Activated naive CD4-positive, alpha-beta T cell (primary cell): ENCODE results near the gene HOXB2.
A peak's percentile ranks its signal among the peaks of the same experiment; 100 is the strongest.

ENCODE experiments used
- DNase-seq, 4 experiments: peaks; one replicate each; lab custom pipeline; 2025; lab: John Stamatoyannopoulos, UW

The HOXB2 gene

DNA sequence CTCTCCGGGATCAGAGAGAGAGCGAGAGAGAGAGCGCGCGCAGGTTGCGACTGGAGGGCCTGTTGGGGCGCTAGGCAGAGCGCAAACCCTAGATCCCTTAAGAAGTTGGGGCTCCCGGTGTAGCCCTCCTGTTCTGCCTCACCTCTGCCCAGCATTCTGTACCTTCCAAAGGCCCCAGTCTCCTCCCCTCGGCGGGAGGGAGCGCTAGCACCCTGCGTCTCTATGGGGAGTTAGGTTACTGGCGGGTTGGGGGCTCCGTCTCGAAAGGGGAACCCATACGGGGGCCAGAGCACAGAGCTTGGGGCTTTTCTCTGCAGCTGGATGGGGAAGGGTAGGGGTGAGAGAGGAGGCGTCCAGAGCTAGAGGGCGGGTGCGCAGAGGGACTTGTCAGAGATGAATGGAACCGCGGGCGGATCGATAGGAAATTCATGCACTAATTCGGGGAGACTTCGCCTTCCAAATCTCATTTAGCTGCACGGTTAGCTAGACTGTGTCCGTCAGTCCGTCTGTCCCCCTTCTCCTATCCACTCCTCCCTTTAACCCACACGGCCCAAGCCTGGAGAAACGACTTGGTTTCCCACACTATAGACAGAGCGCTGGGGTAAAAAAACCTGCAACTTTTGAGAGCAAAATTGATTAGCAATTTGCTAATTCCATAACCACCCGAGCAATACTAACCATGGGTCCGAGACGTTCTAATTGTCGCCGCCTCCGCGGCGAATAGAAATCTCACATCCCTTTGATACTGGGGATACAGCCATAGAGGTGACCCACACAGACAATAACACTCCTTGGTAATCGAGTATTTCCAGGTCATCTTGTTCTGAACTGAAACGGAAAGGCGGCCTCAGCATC, 33.9 kb upstream of the HOXB2 start:
- DNase-seq = no peak

DNA sequence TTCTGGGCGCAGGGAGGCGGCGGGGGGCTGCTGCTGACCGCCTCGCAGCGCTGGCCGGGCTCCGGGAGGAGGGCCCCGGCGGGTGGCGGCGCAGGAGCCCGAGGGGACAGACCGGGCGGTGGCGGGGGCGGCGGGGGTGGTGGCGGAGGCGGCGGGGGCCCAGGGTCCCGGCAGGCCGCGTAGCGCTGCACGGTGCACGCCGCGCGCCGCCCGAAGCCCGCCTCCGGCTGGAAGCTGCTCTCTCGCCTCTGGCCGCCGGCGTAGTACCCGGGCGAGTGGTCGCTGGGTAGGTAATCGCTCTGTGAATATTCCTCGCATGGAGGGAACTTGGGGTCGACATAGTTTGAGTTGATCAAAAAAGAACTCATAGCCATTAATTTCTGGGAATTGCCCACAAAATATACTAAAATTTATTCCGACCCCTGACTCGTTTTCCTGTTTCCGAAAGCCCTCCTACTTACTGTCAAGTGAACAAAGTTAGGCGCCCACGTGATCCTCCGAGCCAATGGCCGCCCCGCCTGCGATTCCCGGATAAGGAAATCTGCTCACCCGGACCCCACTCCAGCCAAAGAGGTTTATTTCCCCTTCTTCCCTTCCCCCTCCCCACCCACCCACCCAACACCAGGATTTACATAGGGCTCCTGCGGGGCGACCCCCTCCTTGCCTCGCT, 33.2 kb upstream of the HOXB2 start, which contains the start of gene HOXB4:
TSS of gene HOXB4 (minus strand) at position 405 of the 670 bp plus-strand sequence. CDS start at position 374, 31 bp downstream.
- DNase-seq = peak in 1 of 4 experiments; percentile 18

DNA sequence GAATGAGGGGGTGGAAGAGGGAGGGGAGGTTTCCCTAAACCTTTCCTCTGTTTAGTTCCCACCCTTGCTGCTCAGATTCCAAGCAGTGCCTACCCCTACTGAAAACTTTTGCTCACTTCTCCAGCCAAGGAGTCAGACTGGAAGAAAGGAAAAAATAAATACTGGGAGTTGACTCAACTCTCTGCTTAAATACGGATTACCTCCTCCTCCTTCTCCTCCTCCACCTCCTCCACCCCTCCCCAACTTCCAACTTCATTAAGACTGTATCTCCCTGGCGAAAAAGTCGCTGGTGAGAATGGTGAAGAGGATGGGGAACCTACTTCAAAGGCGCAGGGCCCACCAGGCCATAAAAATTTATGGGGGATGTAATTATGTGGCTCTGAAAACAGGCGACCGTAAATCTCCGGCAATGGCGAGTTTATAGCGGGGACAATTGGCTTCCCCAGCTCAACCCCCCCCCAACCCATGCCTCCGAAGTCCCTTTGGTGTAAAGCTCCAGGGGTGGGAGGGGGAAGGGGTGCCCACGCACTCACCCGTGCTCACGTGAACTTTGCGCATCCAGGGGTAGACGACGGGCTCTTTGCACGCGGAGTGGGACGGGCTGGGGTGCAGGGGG, 32.5 kb upstream of the HOXB2 start:
- no peak for DNase-seq

DNA sequence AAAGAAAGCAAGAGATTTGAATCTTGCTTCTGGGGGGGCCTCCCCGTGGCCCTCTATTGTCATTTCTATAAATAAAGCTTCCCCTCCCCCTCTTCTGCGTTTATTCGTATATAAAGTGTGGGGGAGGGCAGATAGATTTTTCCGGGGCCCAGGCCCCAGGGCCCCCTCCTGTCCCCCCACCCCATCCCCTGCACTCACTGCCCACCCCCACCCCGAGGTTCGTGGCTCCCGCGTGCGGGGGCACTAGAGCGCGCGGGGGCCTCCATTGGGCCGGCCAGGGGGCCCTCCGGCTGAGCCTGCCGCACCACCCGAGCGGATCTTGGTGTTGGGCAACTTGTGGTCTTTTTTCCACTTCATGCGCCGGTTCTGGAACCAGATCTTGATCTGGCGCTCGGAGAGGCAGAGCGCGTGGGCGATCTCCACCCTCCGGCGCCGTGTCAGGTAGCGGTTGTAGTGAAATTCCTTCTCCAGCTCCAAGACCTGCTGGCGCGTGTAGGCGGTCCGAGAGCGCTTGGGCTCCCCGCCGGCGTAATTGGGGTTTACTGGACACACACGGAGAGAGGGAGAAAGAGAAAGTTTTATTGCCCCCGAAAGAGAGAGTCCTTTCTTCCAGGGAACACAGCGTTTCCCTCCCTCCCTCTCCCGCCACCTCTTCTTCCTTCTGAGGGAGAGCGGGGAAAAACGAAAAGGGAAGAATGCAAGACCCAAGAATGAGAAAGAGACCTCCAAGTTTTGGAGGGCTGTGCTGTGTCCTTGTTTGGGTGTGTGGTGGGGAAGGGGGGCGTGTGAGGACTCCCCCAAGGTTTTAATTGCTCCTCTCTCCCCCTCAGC, 31.8 kb upstream of the HOXB2 start:
- DNase-seq = no peak

DNA sequence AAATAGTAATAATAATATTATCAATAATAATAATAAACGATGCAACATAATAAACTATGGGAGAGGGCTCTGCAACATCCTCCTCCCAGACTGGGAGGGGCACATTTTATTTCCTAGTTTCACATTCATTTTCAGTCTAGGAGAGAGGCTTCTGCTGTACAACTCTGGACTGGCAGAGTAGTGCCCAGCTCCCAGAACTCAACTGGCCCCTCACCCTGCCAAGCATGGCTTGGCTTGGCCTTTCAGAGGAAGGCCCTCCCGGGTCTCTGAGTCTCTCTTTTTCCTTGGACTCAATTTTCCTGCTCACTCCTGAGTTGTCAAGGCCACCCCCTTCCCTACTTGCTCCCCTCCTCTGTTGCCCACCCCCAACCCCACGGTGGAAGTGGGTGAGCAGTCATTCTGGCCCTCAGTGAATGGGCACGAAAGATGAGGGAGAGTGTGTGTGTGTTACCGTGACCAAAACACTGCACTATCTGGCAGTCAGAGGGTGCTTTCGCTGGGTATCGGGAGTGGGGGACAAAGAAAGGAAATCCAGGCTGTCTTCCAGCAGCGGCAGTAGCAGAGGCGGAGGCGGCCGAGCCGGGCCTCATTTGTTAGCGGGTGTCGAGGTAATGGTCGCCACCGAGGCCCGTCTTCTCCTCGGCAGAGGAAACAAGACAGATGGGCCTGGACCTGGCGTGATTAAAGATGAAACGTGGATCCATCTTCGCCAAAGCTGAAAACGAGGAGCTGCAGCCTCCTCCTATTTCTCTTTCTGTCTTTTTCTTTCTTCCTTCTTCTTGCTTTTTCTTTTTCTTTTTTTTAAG, 31.0 kb upstream of the HOXB2 start:
- no peak for DNase-seq

DNA sequence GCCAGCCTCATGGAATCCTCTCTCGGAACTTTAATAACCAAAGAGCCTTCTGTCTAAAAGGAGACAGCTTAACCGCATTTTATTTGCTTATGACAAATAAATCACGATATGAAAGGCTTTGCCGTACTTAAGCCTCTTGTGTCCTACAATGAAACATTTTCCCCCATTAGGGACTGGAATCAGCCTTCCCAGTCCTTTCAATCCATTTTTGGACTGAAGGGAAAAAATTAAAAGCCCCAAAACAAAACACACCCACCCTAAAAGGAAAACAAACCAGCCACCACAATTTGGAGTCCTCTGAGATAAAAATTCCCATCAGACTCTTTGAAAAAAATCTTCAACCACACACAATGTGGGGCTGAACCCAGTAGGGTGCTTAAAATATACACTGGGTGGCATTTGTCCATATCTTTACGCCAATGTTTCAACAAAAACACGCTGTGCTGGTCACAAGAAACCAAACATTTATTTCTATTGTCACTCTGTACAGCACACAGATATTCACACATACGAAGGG, 30.2 kb upstream of the HOXB2 start:
- DNase-seq = no peak

DNA sequence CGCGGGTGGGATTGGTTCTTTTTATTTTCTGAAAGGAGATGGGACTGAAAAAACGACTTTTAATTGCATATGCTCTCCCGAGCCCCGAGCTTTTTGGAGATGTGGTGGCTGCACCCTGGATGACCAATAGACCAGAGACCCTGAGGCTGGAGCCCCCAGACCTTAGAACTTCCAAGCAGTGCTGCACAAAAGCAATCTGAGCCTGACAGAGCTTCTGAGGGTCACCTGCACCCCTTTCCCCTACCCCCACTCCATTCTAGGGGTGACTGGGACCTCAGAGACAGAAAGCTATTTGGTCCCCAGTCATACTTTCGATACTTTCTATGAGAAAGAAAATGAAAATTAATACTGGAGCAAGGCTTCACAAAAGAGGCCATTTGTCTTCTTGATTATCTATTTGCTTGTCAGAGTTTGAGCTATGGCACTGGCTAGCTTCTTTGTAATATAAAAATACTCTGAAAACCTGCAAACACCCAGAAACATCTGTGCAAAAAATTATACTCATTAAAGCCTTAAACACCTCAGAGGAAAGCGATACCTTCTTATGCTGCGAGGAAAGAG, 29.7 kb upstream of the HOXB2 start:
- no peak for DNase-seq

DNA sequence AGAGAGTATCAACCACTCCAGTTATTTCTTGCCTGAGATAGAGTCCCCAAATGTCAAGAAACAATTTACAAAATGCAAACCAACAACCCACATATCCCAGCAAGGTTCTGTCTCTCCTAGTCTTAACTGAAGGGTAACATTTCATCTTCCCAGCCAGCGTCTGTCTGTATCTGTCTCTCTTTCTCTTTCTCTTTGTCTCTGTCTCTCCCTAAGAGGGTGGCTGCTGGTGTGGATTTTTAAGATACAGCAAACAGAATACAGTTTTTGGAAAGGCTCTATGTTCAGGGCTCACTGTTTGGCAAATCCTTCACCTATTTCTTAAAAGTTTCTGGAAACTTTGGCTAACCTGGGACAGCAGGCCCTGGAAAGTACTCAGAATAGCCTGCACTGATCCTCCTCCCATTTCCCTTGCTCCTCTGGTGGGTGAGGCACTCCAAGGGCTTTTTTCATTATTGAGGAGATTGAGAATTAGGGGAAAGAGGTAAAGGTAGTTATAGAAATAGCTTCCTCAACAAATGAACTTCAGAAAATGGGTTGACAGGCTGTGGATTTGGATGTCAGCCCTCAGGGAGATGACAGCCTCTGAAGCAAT, 27.0 kb upstream of the HOXB2 start:
- no peak for DNase-seq

DNA sequence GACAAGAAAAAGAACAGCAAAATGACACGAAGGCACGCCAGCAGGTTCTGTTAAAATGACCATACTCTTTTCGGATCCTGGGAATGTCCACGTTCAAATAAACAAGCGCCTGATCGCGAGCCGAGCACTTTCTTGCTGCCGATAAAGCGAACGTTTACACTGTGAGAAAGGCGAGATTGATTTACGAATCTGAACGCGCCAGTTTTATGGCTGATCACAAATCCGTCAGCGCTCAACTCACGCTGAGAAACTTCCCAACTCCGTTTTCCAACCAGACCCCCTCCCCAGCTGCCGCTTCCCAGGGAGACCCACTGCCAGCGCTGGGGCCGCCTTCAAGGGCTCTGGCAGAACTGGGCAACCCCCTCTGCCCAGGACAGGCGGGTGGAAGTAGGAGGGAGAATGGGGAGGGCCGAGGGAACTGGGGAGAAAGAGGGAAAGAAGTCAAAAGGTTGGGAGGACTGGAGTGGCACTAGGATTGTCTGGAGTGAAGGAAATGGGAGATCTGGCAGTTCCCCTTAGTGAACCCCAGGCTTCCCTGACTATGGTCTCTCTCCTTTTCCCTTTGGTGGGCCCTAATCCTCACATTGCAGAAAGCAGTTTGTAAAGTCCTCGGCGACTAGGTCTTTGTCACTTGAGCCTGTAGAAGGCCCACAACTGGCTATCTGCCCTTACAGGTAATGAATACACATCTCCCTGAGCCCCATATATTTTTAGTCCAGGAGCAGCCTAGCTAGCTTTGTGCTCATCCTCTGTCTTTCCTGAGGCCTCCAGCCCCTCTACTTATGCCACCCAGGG, 26.3 kb upstream of the HOXB2 start:
- DNase-seq = no peak

DNA sequence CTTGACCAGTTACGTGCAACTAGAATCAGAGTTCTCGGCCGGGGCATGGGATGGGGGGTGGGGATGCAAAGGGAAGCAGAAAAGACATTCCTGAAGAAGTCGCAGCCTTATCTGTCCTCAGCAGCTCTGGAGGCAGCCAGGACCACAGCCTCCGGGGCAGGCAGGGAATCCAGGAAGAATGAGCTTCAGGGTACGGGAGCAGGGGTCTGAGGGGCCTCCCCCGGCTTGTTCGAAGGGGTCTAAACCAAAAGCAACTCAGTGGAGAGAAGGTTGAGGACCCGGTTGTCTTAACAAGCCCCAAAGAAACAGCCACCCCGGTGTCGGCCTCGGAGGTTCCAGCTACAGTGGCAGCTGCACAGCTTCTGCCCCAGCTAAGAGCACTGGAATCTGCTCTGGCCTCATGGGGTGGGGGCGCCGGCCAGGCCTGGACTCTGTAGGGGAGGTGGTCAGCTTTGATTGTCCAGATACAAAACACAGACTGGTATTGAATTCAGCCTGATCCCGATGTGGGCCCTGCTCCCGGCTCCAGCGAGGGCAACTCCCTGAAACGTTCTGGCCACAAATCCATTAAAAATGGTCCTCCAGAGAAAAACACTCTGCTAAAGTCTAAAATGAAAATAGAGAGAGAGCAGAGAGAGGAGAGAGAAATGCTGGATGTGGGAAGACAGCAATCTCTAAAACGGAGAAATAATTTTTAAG, 25.6 kb upstream of the HOXB2 start:
- no peak for DNase-seq

DNA sequence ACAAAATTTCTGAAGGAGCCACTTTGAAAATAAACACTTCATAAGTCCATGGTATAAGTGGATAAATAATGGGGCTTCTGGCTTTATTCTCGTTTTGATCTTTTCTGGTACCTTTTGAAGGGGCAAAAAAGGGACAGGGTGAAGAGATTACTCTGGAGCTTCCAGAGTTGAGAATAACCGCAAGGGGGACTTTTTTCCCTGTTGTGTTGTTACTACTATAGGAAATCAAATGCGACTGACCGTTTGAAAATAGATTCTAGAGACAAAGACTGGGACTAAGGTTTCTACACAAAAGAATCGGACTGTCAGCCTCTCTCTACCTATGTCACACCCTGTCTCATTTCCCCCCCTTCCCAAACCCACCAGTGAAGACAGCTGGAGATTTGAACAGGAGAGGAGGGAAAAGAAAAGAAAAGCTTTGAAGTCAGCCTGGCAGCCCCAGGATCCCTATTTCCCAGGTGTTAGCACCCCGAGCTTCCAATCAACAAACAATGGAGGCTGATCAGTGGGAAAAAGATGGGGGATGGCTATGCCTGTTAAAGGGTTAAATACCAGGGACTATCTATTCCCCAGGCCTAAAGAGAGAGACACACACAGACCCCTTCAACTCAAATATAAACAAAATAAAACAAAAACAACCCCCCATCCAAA, 24.9 kb upstream of the HOXB2 start:
- DNase-seq = no peak

DNA sequence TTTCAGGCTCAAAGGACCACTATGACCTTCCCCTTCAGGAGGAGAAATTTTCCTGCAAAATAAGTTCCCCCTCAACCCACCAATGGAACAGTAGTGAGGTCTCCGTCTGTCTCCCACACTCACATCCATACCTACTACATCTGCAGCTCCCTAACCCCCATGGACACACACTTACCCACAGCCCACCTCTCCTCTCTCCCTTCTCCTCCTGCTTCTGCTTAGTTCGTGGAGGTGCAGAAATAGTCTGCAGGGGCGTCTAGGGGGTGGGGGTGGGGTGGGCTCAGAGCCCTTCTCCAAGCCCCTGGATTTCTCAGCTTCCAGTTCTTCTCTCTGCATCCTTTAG, 24.3 kb upstream of the HOXB2 start:
- DNase-seq = no peak

DNA sequence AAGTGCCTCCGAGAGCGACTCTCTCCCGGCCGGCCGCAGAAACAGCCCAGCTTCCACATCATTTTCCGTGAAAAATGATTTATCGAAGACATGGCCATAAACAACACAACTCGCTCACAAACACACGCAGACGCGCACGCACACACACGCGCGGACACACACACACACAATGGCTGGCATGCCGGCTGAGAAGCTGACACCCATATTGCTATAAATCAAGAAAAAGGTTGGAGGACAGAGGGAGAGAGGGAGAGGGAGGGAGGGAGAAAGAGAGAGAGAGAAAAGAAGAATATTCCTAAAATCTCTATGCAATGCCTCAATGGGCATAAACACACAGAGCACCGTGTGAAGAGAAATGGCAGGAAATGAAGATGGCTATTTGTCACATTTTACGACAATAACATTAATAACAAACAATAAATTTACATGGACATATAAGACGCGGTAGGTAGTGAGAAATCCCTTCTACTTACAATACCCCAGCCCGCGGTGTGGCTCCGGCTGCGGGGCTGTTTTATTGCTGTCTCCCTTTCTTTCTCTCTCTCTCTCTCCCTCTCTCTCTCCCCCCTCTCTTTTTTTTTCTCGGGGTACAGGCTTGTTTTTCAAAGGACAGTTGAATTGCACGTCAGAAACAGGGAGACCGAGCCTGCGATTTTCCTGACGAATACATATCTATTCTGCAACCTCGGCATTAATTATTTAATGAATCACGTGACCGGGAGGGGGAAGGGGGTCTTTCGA, 23.8 kb upstream of the HOXB2 start:
- DNase-seq = no peak

DNA sequence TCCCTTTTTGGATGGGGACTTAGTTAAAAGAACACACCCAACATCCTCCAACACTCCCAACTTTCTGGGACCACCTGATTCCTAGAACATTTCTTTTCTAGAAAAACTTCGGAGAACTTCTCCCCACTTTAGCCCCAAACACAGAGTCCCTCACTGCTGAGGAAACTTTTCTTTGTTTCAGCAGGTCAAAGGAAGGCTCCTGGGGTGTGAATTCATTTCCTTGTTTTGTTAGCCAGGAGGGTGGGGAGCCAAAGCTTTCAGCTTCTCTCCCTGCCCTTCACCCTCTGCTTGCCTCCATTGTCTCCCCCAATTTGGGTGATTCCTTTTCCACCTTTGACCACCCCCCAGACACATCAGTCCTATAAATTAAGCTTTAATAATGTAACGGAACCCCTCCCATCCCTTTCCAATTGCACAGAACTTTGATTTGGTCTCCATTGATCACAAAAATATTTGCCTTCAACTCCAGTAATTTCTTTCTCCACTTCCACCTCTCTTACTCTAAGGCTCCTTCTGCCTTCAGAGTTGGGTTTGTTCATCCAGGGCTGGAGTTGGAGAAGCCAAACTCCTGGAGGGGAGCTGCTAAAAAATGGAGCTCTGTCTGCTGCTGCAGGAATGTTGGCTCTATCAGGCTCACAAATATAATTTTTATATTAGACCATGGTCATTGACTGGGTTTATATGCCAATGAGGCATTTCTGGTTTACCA, 22.9 kb upstream of the HOXB2 start:
- no peak for DNase-seq

DNA sequence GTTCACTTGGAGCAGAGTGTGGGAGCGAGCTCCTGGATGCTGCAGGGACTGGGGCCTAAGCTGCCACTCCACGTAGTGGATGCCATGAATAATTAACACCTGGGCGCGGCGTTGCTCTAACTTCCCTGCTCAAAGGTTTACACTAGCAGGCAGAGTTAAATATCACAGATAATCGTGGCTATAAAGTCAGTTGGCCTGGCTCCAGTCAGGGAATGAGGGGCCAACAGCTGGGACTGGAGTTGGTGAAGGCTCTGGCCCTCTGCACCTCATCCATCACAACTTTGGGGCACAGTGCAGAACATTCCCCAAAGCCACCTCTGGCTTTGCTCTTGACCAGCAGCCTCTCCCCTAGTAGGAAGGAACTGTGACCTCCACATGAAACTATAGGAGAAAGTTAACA, 22.3 kb upstream of the HOXB2 start:
- DNase-seq = no peak

DNA sequence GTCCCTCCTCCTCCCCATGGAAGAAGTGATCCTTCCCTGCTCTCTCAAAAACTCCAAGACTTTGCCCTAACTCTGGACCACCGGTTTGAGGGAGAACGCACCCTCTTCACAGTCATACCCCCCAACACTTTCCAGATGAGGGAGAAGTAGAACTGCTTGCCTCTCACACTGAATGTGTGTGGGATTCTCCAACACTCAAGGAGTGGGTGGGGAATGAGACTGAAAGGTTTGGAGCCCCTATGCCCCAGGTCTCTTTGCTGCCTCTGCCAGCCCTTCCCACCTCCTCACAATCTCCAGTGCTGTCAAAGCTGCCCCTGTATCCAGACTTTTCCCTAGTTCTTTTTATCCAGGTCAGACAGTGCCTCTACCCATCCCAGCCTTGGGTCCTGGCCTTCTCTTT, 21.8 kb upstream of the HOXB2 start:
- no peak for DNase-seq
